ENCODE data around the gene OXSM. TPM values are rescaled to one million over a fixed set of nuclear protein-coding genes. Genes with fewer than 3 reads are reported as not detected.

The OXSM gene
- total and polyA plus RNA-seq, 2 donors (not counting 1 experiment from before 2014, with no cell fraction given), result 9.9 to 14.9 TPM

GRCh38 chr3:25748189-25748588, 41.7 kb upstream of the OXSM start:
- Histone ChIP-seq H3K79me2 (ENCODE audit: control insufficient read depth, insufficient read depth, low read length) (no peaks in the 10 kb centered on the region), H2AFZ (ENCODE audit: low read length) (no peak overlapping the region), H3K4me3 (replicated peaks in 1 of 4; ENCODE audit: control extremely low read depth in 1 of 4, insufficient read depth in 1 of 4, low read depth in 3 of 4, low read length in 4 of 4) (no peak overlapping the region), H4K20me1 (ENCODE audit: control insufficient read depth, extremely low read depth, insufficient read depth, low read length) (no peaks in the 10 kb centered on the region), H3K4me2 (ENCODE audit: extremely low read depth, insufficient read depth, low read length) (no peak overlapping the region), H3K9ac (ENCODE audit: insufficient read depth, low read length) (no peak overlapping the region), H3K36me3 (ENCODE audit: control insufficient read depth, insufficient read depth, low read length) (peaks cover 4% of the 10 kb centered on the region), H3K4me1 (ENCODE audit: control insufficient read depth, extremely low read depth, insufficient read depth, low read length) (no peaks in the 10 kb centered on the region), H3K9me3 (ENCODE audit: control insufficient read depth, insufficient read depth, low read depth, low read length) (no peaks in the 10 kb centered on the region), H3K27me3 (ENCODE audit: control insufficient read depth, insufficient read depth, low read length) (no peaks in the 10 kb centered on the region), H3K27ac (ENCODE audit: insufficient read depth, low read length) (no peak overlapping the region)
- DNase-seq (ENCODE audit: low read depth in 2 of 2), result no peak
- TF ChIP-seq EZH2 (IDR thresholded peaks at IDR 0.05; ENCODE audit: low read length, missing control alignments) (no peak), CTCF (conservative IDR thresholded peaks at IDR 0.05 in 1 of 2, IDR thresholded peaks at IDR 0.05 in 1 of 2; ENCODE audit: low read depth in 1 of 2, low read length in 2 of 2) (no peak)

- Histone ChIP-seq H4K20me1 (ENCODE audit: control insufficient read depth, extremely low read depth, insufficient read depth, low read length) (no peaks in the 10 kb centered on the region), H3K4me2 (ENCODE audit: extremely low read depth, insufficient read depth, low read length) (no peak overlapping the region), H3K4me3 (replicated peaks in 1 of 4; ENCODE audit: control extremely low read depth in 1 of 4, insufficient read depth in 1 of 4, low read depth in 3 of 4, low read length in 4 of 4) (no peak overlapping the region), H3K9me3 (ENCODE audit: control insufficient read depth, insufficient read depth, low read depth, low read length) (no peaks in the 10 kb centered on the region), H3K27me3 (ENCODE audit: control insufficient read depth, insufficient read depth, low read length) (no peaks in the 10 kb centered on the region), H2AFZ (ENCODE audit: low read length) (no peak overlapping the region), H3K9ac (ENCODE audit: insufficient read depth, low read length) (no peak overlapping the region), H3K4me1 (ENCODE audit: control insufficient read depth, extremely low read depth, insufficient read depth, low read length) (no peaks in the 10 kb centered on the region), H3K36me3 (ENCODE audit: control insufficient read depth, insufficient read depth, low read length) (peaks cover 4% of the 10 kb centered on the region), H3K79me2 (ENCODE audit: control insufficient read depth, insufficient read depth, low read length) (no peaks in the 10 kb centered on the region), H3K27ac (ENCODE audit: insufficient read depth, low read length) (no peak overlapping the region)
- no peak for DNase-seq (ENCODE audit: low read depth in 2 of 2)
- TF ChIP-seq CTCF (conservative IDR thresholded peaks at IDR 0.05 in 1 of 2, IDR thresholded peaks at IDR 0.05 in 1 of 2; ENCODE audit: low read depth in 1 of 2, low read length in 2 of 2), result no peak
- no peak for TF ChIP-seq EZH2 (IDR thresholded peaks at IDR 0.05; ENCODE audit: low read length, missing control alignments)
Observed at GRCh38 chr3:25749031-25749581, 40.8 kb upstream of the OXSM start.

GRCh38 chr3:25751048-25751447, 38.8 kb upstream of the OXSM start:
- Histone ChIP-seq H4K20me1 (ENCODE audit: control insufficient read depth, extremely low read depth, insufficient read depth, low read length) (no peaks in the 10 kb centered on the region), H3K4me1 (ENCODE audit: control insufficient read depth, extremely low read depth, insufficient read depth, low read length) (no peaks in the 10 kb centered on the region), H3K4me2 (ENCODE audit: extremely low read depth, insufficient read depth, low read length) (no peak overlapping the region), H3K9me3 (ENCODE audit: control insufficient read depth, insufficient read depth, low read depth, low read length) (no peaks in the 10 kb centered on the region), H3K27ac (ENCODE audit: insufficient read depth, low read length) (no peak overlapping the region), H3K36me3 (ENCODE audit: control insufficient read depth, insufficient read depth, low read length) (peaks cover 4% of the 10 kb centered on the region), H2AFZ (ENCODE audit: low read length) (no peak overlapping the region), H3K79me2 (ENCODE audit: control insufficient read depth, insufficient read depth, low read length) (no peaks in the 10 kb centered on the region), H3K4me3 (replicated peaks in 1 of 4; ENCODE audit: control extremely low read depth in 1 of 4, insufficient read depth in 1 of 4, low read depth in 3 of 4, low read length in 4 of 4) (no peak overlapping the region), H3K9ac (ENCODE audit: insufficient read depth, low read length) (no peak overlapping the region), H3K27me3 (ENCODE audit: control insufficient read depth, insufficient read depth, low read length) (no peaks in the 10 kb centered on the region)
- no peak for DNase-seq (ENCODE audit: low read depth in 2 of 2)
- no peak for TF ChIP-seq EZH2 (IDR thresholded peaks at IDR 0.05; ENCODE audit: low read length, missing control alignments)
- TF ChIP-seq CTCF (conservative IDR thresholded peaks at IDR 0.05 in 1 of 2, IDR thresholded peaks at IDR 0.05 in 1 of 2; ENCODE audit: low read depth in 1 of 2, low read length in 2 of 2), result no peak

All from fibroblast of lung (primary cell).